K562 (cell line): Measurements from ENCODE around the gene EFHD2. TPM values are rescaled to one million over a fixed set of nuclear protein-coding genes. Genes with fewer than 3 reads are reported as not detected.
A peak's percentile ranks its signal among the peaks of the same experiment; 100 is the strongest.

Source experiments
- CBX3 ChIP-seq, 2 experiments: IDR thresholded peaks; 1 replicate in 1 of 2; 2 replicates in 1 of 2; pipeline ENCODE4 v1.6.1; 2012; ENCODE audit warnings: inconsistent platforms in 2 of 2, low read length in 2 of 2, borderline replicate concordance in 1 of 2, control low read depth in 1 of 2
- CSDE1 ChIP-seq, 2 experiments: fragments of 450-650 bp; IDR thresholded peaks; 2 replicates each; pipeline ENCODE4 v1.6.1; 2016; ENCODE audit warnings: mild to moderate bottlenecking in 1 of 2
- MLLT1 ChIP-seq, 2 experiments: fragments of 450-650 bp; IDR thresholded peaks; 2 replicates each; pipeline ENCODE4 v1.6.1; 2016
- REST ChIP-seq, 2 experiments: fragments of 450-650 bp; formaldehyde crosslinking in 1 of 2; IDR thresholded peaks; 2 replicates each; pipeline versions ENCODE4 v1.4.0 to v1.6.1; 2014 to 2020; ENCODE audit warnings: mild to moderate bottlenecking in 2 of 2, borderline replicate concordance in 1 of 2, low read depth in 1 of 2
- TCFL5 ChIP-seq: fragments of 250-450 bp; sonication (Bioruptor Pico); conservative IDR thresholded peaks from 2 replicates; pipeline ENCODE4 v1.6.1; 2021; ENCODE audit warnings: mild to moderate bottlenecking, moderate library complexity, matching md5 sums
- ZC3H4 ChIP-seq: sonication (generic); formaldehyde crosslinking; IDR thresholded peaks from 2 replicates; pipeline ENCODE4 v1.9.0; 2021; ENCODE audit warnings: missing genetic modification reagents, borderline replicate concordance
- ZNF324 ChIP-seq: fragments of 250-450 bp; sonication (Bioruptor Pico); IDR thresholded peaks from 2 replicates; pipeline ENCODE4 v1.4.0; 2020; ENCODE audit warnings: mild to moderate bottlenecking
- polyA plus RNA-seq, 8 experiments: library from polyadenylated mRNA; depleted of rRNA in 4 of 8; stranded (reverse) in 5 of 8; unstranded in 3 of 8; fragments of >200 nt; fragmentation: Nextera tagmentation in 2 of 8; fragmentation: Illumina TruSeq in 1 of 8; extraction: Ambion mirVana in 2 of 8; extraction: Trizol in 1 of 8; gene quantifications; 2 replicates each; pipeline versions ENCODE4 v1.2.1 to v1.2.3, GENCODE V29; 2011 to 2014; ENCODE audit warnings: inconsistent platforms in 1 of 8, missing spikeins in 1 of 8
- total RNA-seq, 7 experiments: library from RNA; depleted of rRNA in 6 of 7; stranded (reverse); fragments of >200 nt in 6 of 7; fragmentation: Illumina TruSeq in 2 of 7; extraction: Trizol in 2 of 7; gene quantifications; 2 replicates each; pipeline versions ENCODE4 v1.2.1 to v1.2.3, GENCODE V29; 2011 to 2021; ENCODE audit warnings: low replicate concordance in 1 of 7
- TF ChIP-seq, protein P1 (sequence below): fragments of 450-650 bp; IDR thresholded peaks from 2 replicates; pipeline ENCODE4 v1.6.1; 2017; ENCODE audit warnings: antibody characterized with exemption, mild to moderate bottlenecking

EFHD2 gene
- total and polyA plus RNA-seq, 9 of the 15 experiments (the other 6 are each of a cell fraction or from before 2014, with no cell fraction given) = 1.7 to 73.5 (median 25.2) TPM

- TF ChIP-seq MLLT1 (IDR thresholded peaks at IDR 0.05) = peak in 1 of 2 experiments; percentile 70; a peak in 2 of 4 replicates
- TF ChIP-seq CBX3 (IDR thresholded peaks at IDR 0.05; ENCODE audit: borderline replicate concordance in 1 of 2, low read length in 2 of 2) = no peak
- TF ChIP-seq ZC3H4 (CRISPR knock-in tag) = no peak
- TF ChIP-seq, protein P1, sequence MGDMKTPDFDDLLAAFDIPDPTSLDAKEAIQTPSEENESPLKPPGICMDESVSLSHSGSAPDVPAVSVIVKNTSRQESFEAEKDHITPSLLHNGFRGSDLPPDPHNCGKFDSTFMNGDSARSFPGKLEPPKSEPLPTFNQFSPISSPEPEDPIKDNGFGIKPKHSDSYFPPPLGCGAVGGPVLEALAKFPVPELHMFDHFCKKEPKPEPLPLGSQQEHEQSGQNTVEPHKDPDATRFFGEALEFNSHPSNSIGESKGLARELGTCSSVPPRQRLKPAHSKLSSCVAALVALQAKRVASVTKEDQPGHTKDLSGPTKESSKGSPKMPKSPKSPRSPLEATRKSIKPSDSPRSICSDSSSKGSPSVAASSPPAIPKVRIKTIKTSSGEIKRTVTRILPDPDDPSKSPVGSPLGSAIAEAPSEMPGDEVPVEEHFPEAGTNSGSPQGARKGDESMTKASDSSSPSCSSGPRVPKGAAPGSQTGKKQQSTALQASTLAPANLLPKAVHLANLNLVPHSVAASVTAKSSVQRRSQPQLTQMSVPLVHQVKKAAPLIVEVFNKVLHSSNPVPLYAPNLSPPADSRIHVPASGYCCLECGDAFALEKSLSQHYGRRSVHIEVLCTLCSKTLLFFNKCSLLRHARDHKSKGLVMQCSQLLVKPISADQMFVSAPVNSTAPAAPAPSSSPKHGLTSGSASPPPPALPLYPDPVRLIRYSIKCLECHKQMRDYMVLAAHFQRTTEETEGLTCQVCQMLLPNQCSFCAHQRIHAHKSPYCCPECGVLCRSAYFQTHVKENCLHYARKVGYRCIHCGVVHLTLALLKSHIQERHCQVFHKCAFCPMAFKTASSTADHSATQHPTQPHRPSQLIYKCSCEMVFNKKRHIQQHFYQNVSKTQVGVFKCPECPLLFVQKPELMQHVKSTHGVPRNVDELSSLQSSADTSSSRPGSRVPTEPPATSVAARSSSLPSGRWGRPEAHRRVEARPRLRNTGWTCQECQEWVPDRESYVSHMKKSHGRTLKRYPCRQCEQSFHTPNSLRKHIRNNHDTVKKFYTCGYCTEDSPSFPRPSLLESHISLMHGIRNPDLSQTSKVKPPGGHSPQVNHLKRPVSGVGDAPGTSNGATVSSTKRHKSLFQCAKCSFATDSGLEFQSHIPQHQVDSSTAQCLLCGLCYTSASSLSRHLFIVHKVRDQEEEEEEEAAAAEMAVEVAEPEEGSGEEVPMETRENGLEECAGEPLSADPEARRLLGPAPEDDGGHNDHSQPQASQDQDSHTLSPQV = peak; percentile 42; the same call in 1 of the 2 replicates
- no peak for TF ChIP-seq CSDE1 (IDR thresholded peaks at IDR 0.05)
- TF ChIP-seq REST (IDR thresholded peaks at IDR 0.05; ENCODE audit: borderline replicate concordance) = no peak
- TF ChIP-seq REST (CRISPR knock-in tag; IDR thresholded peaks at IDR 0.05; ENCODE audit: low read depth) = no peak
- TF ChIP-seq ZNF324 (CRISPR knock-in tag) = no peak
- no peak for TF ChIP-seq TCFL5
Observed at GRCh38 chr1:15426492-15427279, 17.0 kb downstream of the EFHD2 start (continued).
